Effector CD8-positive, alpha-beta T cell (primary cell): ENCODE measurements around the gene SHISAL2A.

Experiments used
- DNase-seq: peaks from one replicate; lab custom pipeline; 2025; lab: John Stamatoyannopoulos, UW

Gene SHISAL2A

DNA sequence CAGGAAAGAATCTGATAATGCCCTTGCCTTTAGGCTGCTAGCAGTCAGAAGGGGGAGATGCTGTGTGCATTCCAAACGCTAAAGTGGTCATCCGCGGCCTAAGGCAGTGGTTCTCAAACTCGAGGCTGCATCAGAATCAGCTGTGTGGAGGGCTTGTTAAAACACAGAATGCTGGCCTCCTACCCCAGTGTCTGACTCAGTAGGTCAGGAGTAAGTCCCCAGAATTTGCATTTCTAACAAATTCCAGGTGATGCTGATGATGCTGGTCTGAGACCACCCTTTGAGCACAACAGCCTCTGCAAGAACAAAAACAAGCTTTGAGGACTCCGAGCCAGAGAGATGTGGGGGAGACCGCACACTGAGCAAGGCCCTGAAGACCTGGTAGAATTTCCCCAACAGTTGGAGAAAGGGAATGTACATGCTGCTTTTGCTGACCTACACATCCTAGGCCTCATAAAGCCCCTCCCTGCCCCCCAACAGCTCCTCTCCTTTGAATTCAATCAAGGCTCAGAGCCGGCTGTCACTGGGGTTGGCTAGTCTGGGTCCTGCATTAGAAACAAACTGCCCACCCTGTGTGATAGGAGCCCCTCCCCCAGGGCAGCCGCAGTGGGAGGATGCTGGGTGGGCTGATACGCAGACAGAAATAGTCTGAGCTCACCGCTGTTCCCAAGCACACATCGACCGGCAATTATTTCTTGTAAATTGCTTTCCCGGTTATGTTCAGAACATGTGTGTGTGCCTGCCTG is 27.1 kb downstream of the SHISAL2A start:
- no peak for DNase-seq

DNA sequence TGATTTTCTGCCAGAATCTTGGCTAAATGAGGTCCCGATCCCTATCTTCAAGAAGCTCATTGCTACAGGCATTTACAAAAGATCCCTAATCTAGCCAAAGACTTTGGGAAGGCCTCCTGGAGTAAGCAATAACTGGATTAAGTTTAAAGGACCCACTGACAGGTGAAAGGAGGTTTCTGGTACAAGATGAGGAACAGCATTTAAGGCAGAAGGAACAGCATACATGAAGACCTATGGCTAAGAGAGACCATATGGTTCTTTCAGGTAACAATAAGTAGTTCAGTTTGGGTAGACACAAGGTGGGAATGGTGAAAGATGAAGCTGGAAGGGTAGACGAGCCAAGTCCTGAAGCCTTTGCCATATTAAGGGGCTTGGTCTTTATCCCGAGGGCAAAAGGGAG is 27.8 kb downstream of the SHISAL2A start:
- DNase-seq = no peak

DNA sequence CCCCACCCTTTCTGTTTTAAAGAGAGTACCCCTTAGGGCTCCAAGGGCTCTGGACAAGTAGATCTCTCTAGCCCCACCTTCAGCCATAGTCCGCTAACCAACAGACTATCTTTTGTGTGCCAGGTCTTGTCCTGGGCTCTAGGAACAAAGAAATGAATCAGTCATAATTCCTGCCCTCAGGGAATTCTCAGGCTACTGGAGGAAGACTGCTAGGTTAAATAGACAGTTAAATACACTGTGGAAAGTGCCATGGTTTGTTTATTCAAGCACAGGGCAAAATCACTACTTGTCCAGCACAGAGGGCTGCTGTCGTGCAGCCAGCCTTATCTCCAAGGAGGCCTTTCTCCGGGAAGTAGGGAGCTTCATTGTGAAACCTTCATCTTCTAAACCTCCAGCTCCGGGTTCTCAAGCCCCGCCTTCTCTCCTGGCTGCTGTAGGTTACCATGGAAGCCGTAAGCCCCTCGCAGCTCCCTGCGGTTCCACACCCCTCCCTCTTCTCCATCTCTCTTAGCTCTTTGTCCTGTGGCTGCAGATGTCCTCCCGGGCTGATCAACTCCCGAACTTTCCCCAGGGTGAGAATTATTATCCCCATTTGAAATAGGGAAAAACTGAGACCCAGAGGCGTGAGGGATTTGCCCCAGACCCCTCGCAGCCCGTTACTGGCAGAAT is 29.8 kb downstream of the SHISAL2A start:
- DNase-seq = no peak

DNA sequence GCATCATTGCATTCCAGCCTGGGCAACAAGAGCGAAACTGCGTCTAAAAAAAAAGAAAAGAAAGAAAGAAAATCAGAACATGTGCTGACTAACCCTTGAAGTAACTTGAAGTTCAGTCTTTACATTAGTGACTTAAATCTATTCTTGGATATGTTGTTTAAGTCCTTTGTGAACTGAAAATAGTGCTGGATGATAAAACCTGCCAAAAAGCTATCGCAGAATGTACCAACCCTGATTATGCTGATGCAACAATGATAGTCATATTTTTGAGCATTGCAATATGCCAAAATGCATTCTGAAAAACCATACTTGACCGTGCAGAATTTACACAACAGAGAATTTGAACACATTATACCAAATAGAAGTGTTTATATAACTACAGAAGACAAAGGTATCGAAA is 30.7 kb downstream of the SHISAL2A start:
- no peak for DNase-seq

DNA sequence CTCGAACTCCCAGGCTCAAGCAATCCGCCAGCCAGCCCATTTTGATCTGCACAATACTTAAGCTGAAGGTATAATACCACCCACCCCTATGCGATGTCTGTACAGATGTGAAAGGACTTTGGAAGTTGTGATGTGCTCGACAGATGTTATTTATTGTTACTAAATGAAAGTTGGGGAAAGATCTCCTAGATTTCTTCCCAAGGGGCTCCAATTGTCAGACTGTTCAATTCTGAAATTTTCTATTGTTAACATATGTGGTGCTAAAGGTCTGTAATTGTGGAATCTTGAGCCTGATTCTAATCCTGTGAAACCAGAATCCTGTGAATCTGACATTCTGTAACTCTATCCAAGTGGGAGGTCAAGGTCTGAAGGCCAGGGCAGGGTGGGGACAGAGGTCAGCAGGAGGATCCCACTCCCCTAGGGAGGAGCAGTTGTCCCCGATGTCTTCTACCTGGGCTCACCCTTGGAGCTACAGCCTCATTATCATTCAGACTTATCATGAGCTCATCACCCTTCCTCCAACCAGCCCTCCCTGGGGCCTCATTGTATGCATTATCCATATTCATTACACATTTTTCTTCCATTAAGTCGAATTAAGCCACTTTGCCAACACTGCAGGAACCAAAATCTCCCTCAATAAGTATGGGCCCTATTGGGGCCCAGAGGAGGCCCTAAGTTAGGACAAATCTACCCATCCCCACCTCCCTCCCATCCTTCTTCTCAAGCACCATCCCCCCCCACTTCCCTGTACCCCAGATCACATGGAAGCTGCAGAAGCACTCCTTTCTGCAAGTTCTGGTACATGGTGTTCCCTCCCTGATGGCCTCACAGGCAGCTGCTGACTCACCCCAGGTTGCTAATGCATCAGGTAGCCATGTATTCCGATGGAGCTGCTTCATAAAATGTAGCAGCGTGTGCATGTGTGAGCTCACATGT is 32.3 kb downstream of the SHISAL2A start:
- no peak for DNase-seq

DNA sequence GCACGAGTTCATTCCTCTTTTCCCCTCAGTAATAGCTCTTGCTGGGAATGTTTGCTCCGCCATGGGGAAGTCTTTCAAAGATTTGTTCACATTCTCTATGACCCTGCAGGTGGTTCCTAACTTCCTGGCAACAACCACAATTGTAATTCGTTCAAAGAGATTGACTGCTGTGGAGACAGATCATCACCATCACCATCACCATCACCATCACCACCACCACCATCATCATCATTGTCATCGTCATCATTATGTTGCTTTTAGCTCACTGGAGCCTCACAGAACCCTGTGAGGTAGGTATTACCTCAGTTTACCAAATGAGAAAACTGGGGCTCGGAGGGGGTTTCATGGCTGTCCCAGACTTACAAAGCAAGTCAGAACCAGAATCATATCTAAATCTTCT is 34.3 kb downstream of the SHISAL2A start:
- DNase-seq = no peak

DNA sequence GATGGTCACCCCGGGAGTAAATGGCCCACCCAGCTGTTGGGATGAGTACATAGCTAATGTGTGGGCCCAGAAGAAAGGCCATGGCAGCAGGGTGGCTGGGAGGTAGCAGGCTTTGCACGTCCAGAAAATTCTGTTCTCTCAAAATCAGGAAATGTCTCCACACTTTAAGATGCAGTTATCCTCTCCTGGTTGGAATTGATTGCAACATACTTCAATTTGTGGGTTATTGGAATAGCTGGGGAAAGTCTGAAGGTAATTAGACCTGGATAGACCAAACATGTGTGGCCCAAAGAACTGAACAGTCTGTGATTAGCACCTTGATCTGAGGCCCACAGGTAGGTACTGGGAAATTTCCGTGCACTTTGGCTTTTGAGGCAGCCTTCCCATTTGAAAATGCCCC is 35.0 kb downstream of the SHISAL2A start:
- no peak for DNase-seq

DNA sequence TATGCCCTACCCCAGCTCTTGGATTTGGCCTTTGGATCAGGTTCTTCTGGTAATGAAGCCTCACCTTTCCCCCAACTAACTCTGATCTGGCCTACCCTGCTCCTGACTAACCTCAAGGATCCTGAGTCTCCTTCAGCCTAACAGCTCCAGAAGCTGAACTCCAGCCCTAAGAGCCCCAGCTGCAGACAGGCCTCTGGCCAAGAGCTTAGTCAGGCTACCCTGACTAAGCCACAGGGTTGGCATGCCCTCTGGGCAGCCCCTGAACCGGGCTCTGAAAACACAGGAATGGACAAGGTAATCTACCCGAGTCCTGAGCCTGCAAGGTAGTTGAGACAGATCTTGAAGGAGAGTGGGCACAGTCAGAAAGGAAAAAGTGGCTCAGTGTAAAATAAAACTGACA is 35.7 kb downstream of the SHISAL2A start:
- no peak for DNase-seq

DNA sequence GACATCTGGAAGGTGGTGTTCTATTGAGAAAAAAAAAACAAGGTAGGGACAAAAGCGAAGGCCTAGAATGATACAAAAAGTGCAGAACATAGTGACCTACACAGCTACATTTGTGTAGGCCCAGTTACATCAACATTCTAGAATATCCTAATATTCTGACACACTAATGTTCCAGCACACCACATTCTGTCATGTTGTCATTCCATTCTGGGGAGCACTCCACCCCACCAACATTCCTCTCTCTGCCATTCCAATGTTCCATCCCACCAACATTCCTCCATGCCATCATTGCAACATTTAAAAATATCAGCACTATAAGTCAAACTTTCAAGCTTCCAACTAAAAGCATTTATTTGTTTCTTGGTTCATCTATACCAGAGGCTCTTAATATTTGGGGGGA is 36.7 kb downstream of the SHISAL2A start:
- DNase-seq = no peak

DNA sequence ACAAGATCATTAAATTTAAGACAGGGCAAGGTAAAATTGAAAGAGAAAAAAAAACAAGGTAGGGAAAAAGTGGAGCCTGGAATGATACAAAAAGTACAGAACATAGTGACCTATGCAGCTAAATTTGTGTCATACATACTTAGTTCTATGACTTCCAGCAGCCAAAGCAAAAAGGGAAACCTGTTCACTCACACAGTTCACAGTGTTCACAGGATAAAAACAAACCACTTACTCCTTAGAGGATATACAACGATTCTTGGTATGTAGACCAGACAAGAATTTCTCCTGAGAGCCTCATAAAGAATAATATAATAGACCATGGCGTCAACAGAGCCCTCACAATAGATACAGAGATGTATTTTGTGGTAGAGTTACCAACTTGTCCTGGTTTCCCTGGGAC is 37.6 kb downstream of the SHISAL2A start:
- DNase-seq = no peak

DNA sequence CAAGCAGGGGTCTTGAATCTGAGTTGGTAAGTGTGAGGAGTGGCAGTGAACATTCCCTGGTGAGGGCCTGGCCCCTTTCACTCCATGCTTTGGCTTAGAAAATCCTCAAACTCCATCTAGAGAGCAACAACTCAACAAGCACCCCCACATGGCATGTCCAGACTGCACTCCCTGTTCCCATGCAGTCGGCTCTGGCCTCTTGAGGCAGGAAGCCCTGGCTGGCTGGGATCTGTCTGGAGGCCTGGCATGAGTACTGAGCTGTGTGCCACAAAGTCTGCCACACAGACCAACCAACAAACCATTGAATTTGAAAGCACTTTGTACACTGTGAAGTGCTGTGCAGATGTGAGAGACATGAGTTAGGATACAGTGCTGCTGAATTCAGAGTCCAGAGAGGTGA is 40.0 kb downstream of the SHISAL2A start:
- DNase-seq = no peak

DNA sequence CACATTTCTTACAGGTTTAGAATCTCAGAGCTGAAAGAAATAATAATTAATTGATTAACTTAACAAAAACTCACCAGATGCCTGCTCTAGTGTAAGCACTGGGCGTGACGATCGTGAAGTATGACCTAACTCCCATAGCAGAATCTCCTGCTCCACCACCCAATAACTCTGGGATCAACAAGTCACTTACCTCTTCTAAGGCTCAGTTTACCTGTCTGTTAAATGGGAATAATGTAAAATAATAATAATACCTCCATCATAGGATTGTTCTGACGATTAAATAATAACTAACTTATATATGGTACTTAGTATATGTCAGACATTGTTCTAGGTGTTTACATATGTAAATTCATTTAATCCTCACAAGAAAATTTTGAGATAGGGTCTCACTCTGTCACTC is 40.5 kb downstream of the SHISAL2A start:
- DNase-seq = no peak

DNA sequence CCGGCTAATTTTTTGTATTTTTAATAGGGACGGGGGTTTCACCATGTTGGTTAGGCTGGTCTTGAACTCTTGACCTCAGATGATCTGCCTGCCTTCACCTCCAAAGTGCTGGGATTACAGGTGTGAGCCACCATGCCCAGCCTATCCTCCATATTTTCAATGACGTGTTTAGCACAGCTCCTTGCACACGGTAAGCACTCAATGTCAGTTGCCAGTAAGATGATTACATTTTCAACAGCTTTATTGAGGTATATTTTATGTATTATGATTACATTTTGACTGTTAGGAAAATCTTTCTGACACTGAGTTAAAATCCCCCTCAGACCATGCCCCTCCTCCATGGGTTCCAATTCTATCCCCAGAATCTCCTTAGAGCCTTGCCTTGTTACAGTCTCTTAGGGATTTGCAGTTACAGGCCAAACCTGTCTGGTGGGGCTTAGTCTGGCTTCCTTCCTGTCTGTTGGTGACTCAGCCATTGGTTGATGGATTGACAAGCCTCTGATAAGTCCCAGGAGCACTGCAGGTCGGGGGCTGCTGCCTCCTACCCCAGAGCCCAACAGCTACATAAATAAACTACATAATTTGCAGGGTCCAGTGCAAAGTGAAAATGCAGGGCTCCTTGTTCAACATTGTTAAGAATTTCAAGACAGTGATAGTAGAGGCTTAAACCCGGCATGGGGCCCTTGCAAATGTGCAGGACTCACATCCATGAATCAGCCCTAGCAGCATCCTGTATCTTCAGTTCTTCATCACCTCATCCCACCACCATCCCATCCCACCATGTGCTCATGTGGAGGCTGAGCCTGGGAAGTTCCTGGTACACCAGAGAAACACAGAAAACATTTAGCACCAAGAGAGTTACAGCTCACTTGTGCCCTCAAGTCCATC is 41.8 kb downstream of the SHISAL2A start:
- DNase-seq = no peak

DNA sequence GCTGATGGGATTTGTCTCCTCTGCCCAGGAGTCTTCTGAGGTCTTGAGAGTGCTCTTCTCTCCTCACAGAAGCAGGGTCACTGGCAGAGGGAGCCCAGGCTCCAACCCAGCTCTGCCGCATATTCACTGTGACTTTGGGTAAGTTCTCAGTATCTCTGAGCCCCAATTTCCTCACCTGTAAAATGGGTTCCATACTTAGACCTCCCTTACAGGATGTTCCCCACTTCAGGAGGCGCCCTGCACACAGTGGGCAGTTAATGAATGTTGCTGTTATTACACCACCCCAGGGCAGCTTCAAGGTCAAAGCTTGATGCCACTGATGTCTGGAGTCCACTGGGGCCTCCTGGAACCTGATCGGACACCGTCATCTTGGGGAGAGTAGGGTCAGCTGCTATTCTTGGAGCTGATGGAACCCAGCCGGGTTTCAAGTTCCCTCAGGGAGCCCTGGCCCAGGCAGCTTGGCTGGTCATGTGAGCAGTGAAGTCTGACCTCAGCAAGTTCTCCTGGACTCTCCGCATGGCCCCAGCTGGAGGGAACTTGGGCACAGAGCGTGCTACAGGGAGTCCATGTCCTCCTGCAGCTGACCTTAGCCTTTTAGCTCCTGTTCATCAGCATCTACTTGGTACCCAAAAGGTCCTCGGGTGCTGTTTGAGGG is 43.4 kb downstream of the SHISAL2A start:
- DNase-seq = no peak

DNA sequence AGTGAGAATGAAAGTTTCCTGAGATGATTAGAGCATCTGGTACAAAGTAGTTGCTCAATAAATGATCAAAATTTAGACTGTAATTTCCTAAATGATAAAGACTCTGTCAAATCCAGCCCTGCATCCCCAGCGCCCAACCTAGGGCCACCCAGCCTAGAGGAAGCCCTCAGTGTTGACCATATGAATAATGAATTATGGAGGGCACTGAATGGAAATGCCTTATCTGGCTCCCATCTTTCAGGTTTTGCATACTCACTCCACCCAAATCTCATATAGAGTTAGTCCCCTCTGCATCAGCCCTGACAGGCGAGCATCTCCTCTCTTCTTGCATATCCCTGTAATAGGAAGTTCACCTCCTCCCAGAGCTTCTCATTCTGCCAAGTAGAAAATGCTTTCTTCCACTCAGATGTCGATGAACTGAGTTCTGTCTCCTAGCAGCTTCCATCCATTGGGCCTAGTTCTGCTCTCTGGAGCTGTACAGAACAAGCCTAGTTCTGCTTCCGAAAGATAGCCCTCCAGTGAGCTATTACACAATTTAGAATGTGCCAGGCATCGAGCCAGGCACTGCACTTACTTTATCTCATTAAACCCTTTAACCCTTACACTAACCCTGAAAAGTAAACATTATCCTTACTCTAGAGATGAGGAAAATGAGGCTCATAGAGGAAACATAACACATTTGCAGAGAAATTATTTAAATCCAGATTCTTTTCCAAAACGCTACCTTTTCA is 44.3 kb downstream of the SHISAL2A start:
- no peak for DNase-seq

DNA sequence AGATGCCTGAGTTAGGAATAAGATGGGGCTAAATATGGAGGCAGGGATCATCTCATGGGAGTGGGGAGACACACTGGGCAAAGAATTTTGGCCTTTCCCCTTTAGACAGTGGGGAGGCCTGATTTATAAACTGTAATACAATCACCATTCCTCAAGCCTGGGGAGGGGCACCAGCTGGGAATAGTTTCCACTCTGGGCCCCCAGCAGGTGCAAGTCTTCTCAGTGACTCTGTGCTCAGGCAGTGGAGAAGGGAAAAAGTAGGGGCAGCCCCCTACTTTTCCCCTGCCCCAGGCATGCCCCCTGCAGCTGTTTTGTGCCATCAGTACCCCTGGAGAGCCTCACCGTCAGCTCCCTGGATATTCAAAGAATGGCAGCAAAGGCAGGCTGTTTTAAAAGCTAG is 46.1 kb downstream of the SHISAL2A start:
- DNase-seq = no peak

DNA sequence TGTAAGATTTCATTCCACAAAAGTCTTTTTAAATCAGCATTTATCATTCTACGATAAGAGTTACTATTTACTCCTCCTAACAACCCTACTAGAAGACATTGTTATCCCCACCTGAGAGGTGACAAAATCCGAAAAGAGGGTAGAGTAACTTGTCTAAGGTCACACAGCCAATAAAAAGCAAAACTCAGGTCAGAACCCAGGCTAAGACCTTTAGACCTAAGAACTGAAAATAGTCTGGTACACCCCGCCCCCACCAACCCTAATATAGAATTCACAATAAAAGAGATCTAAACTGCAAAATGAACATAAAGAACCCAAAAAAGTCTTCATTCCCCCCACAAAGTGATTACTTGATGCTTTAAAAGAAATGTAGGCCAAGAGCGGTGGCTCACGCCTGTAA is 46.5 kb downstream of the SHISAL2A start:
- DNase-seq = no peak

DNA sequence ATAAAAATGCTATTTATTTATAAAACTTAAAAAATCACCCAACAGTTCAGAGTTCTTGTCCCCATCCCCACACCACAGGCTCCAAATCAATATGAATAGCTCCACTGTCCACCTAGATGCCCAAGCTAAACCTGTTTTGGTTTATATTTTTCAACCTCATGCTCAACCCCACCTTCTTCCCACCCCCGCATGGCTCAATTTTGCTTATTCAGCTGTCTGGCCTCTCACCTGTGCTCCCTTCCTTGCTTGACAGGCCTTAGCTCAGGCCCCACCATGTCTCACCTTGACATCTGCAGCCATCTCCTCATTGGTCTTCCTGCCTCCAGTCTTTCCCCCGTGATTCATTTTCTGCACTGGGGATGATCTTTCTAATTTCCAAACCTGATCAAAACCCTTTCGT is 47.4 kb downstream of the SHISAL2A start:
- DNase-seq = no peak

DNA sequence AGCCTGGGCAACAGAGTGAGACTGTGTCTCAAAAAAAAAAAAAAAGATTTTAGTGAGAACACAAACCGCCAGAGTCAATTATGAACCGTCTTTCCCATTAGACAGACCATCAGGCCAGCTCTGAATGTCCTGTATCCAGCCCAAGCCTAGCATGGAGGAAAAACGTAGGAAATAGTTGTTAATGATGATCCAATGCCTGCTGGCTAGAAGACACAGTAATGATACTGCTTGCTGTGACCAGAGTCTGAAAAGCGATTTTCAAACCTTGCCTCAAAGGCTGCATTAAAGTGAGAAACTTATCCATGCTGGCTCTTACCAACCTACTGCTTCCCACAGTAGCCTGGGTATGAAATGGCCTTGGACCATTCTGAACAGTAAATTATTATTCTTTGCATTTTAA is 48.2 kb downstream of the SHISAL2A start:
- DNase-seq = no peak

DNA sequence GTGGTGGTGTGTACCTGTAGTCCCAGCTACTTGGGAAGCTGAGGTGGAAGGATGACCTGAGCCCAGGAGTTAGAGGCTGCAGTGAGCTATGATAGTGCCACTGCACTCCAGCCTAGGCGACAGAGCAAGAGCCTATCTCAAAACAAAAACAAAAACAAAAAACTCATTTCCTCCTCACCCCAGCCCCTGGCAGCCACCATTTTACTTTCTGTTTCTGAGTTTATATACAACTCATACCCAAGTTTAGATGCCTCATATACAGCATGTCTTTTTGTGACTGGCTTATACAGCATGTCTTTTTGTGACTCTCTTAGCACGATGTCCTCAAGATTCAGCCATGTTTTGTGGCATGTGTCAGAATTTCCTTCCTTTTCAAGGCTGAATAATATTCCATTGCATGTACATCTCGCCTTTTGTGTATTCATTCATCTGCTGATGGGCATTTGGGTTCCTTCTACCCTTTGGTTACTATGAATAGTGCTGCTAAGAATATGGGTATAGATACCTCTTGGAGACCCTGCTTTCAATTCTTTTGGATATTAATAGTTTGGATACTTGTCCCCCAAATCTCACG is 50.5 kb downstream of the SHISAL2A start:
- DNase-seq = no peak
